Nephron progenitor cell (in vitro differentiated cells): ENCODE data around the gene SPATS2.

Experiments
- DNase-seq: peaks from one replicate; pipeline ENCODE4 v3.0.0; 2021
- H3K27ac Mint-ChIP-seq: 2 replicates; pipeline ENCODE4 v1.8.0; 2021; ENCODE audit warnings: mild to moderate bottlenecking, moderate library complexity, mixed read lengths
- H3K27me3 Mint-ChIP-seq: 2 replicates; pipeline ENCODE4 v1.8.0; 2021; ENCODE audit warnings: mild to moderate bottlenecking, low read depth, mixed read lengths; ENCODE audit not compliant: poor library complexity
- H3K36me3 Mint-ChIP-seq: 2 replicates; pipeline ENCODE4 v1.8.0; 2021; ENCODE audit warnings: low read depth, mixed read lengths
- H3K4me1 Mint-ChIP-seq: 2 replicates; pipeline ENCODE4 v1.8.0; 2021; ENCODE audit warnings: mixed read lengths
- H3K4me3 Mint-ChIP-seq: 2 replicates; pipeline ENCODE4 v1.8.0; 2021; ENCODE audit warnings: mild to moderate bottlenecking, moderate library complexity, mixed read lengths
- H3K9me3 Mint-ChIP-seq: 2 replicates; pipeline ENCODE4 v1.8.0; 2021; ENCODE audit warnings: mild to moderate bottlenecking, moderate library complexity, mixed read lengths
- CTCF ChIP-seq: fragments of 200-600 bp; sonication (generic); IDR thresholded peaks from 2 replicates; pipeline ENCODE4 v1.5.0; 2021; ENCODE audit warnings: antibody characterized with exemption

Gene SPATS2

DNA sequence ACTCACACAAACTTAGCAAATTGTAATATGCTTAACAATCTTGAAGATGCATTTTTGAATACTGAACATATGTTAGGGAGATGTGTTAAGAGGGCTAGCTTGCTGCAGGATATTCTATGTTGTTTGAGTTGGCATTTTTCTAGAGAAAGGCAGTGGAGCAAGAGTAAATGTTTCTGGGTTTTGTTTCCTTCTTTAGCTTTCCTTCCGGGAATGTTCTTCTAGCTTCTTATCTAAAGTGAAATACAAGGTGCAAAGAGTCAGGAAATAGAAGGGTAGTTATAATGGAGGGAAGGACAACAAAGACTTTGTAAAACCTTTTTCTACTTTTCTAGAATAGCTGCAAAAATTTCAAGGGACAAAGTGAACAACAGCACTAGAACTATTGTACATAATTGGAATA is 94.0 kb downstream of the SPATS2 start:
- H3K4me1 Mint-ChIP-seq: peaks cover 4% of the 10 kb centered on the region
- H3K27ac Mint-ChIP-seq: peak overlapping the region; percentile 8
- no peaks in the 10 kb centered on the region for H3K9me3 Mint-ChIP-seq
- H3K4me3 Mint-ChIP-seq: no peak overlapping the region
- H3K27me3 Mint-ChIP-seq: no peaks in the 10 kb centered on the region
- peaks cover 61% of the 10 kb centered on the region for H3K36me3 Mint-ChIP-seq
- no peak for DNase-seq
- TF ChIP-seq CTCF: no peak

GRCh38 chr12:49462083-49462744 is 95.0 kb downstream of the SPATS2 start:
- Mint-ChIP-seq H3K4me1 (peaks cover 4% of the 10 kb centered on the region), H3K4me3 (no peak overlapping the region), H3K36me3 (peaks cover 64% of the 10 kb centered on the region), H3K27me3 (no peaks in the 10 kb centered on the region), H3K9me3 (no peaks in the 10 kb centered on the region), H3K27ac (peak overlapping the region; percentile 93)
- no peak for DNase-seq
- TF ChIP-seq CTCF: no peak

DNA sequence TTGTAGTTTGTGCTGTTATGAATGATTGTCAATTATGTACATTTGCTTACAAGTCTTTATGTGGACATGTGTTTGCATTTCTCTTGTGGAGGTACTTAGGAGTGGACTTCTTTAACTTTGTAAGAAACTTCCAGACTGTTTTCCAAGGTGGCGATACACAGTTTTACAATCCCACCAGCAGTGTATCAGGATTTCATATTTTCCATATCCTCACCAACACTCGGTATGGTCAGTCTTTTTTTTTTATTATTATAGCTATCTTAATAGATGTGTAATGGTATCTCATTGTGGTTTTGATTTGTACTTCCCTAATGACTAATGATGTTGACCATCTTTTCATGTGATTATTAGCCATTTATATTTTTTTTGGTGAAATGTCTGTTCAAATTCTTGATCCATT is 97.9 kb downstream of the SPATS2 start:
- Mint-ChIP-seq H3K4me1 (peaks cover 4% of the 10 kb centered on the region), H3K9me3 (no peaks in the 10 kb centered on the region), H3K4me3 (no peak overlapping the region), H3K27me3 (no peaks in the 10 kb centered on the region), H3K36me3 (peaks cover 47% of the 10 kb centered on the region), H3K27ac (peak overlapping the region; percentile 22)
- TF ChIP-seq CTCF: no peak
- no peak for DNase-seq

GRCh38 chr12:49470986-49471385 is 103.7 kb downstream of the SPATS2 start:
- no peaks in the 10 kb centered on the region for H3K9me3 Mint-ChIP-seq
- H3K27ac Mint-ChIP-seq: no peak overlapping the region
- H3K36me3 Mint-ChIP-seq: peaks cover 24% of the 10 kb centered on the region
- TF ChIP-seq CTCF: no peak
- no peak for DNase-seq
- no peaks in the 10 kb centered on the region for H3K27me3 Mint-ChIP-seq
- H3K4me3 Mint-ChIP-seq: no peak overlapping the region
- H3K4me1 Mint-ChIP-seq: peaks cover 6% of the 10 kb centered on the region

GRCh38 chr12:49471557-49471956 is 104.3 kb downstream of the SPATS2 start:
- Mint-ChIP-seq H3K4me3 (no peak overlapping the region), H3K27me3 (no peaks in the 10 kb centered on the region), H3K36me3 (peaks cover 24% of the 10 kb centered on the region), H3K9me3 (no peaks in the 10 kb centered on the region), H3K27ac (no peak overlapping the region), H3K4me1 (peaks cover 11% of the 10 kb centered on the region)
- no peak for DNase-seq
- no peak for TF ChIP-seq CTCF

DNA sequence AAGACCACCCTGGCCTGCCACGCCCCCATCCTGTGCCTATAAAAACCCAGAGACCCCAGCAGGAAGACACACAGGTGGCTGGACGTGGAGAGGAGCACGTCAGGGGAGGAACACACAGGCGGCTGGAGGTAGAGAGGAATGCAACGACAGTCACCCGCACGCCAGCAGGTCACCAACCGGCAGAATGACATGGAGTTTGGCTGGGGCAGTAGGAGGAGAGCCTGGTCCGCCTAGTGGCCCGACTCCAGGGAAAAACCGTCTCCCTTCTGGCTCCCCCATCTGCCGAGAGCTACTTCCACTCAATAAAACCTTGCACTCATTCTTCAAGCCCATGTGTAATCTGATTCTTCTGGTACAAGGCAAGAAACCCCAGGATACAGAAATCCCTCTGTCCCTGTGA is 108.8 kb downstream of the SPATS2 start:
- Mint-ChIP-seq H3K27ac (peak overlapping the region; percentile 88), H3K4me1 (peaks cover 12% of the 10 kb centered on the region), H3K9me3 (no peaks in the 10 kb centered on the region), H3K4me3 (no peak overlapping the region), H3K36me3 (peaks cover 25% of the 10 kb centered on the region), H3K27me3 (no peaks in the 10 kb centered on the region)
- no peak for TF ChIP-seq CTCF
- no peak for DNase-seq
